VCaP (cell line): Measurements from ENCODE around the gene VPS16.

Source experiments
- H3K27ac ChIP-seq: fragments of 450-650 bp; 2 replicates; pipeline ENCODE4 v1.5.1; 2017
- CTCF ChIP-seq: fragments of 450-650 bp; conservative IDR thresholded peaks from 2 replicates; pipeline ENCODE4 v1.5.1; 2017; ENCODE audit warnings: mild to moderate bottlenecking, moderate library complexity

The VPS16 gene

GRCh38 chr20:2866236-2866635, 25.7 kb downstream of the VPS16 start:
- no peak overlapping the region for H3K27ac ChIP-seq
- no peak for TF ChIP-seq CTCF

GRCh38 chr20:2867081-2867864, 26.7 kb downstream of the VPS16 start:
- TF ChIP-seq CTCF: no peak
- no peak overlapping the region for H3K27ac ChIP-seq

- no peak overlapping the region for H3K27ac ChIP-seq
- TF ChIP-seq CTCF: no peak
Measured at GRCh38 chr20:2869381-2869780, 28.8 kb downstream of the VPS16 start.

GRCh38 chr20:2871111-2871465, 30.5 kb downstream of the VPS16 start:
- no peak for TF ChIP-seq CTCF
- no peak overlapping the region for H3K27ac ChIP-seq

GRCh38 chr20:2871661-2872458, 31.3 kb downstream of the VPS16 start:
- TF ChIP-seq CTCF: no peak
- peak overlapping the region; percentile 90; the same call in 1 of the 2 replicates for H3K27ac ChIP-seq

- peak; percentile 36; the same call in 1 of the 2 replicates for TF ChIP-seq CTCF
- H3K27ac ChIP-seq: peak overlapping the region; percentile 90
Measured at GRCh38 chr20:2872459-2873009, 32.0 kb downstream of the VPS16 start.

- 0 out of 2 replicates have a peak, but pooled peaks have one; percentile 1 for TF ChIP-seq CTCF
- peak within 1 kb of the TSS; percentile 90 for H3K27ac ChIP-seq
Measured at GRCh38 chr20:2873010-2873746, 32.6 kb downstream of the VPS16 start, which contains the start of gene PTPRA. Gene PTPRA (plus strand): TSS chr20:2873481. CDS start chr20:2964278, 90,797 bp downstream.
